HTR-8/SVneo (cell line): ENCODE measurements around the gene RSAD2.

ENCODE experiments used
- DNase-seq: peaks from one replicate; pipeline ENCODE4 v3.0.0; 2011; ENCODE audit warnings: low spot score, mixed read lengths; ENCODE audit not compliant: insufficient read length
- FAIRE-seq: peaks from 2 replicates; lab custom pipeline; 2011; peaks lifted over from hg19 to GRCh38; lab: Jason Lieb, UNC

Gene RSAD2

DNA sequence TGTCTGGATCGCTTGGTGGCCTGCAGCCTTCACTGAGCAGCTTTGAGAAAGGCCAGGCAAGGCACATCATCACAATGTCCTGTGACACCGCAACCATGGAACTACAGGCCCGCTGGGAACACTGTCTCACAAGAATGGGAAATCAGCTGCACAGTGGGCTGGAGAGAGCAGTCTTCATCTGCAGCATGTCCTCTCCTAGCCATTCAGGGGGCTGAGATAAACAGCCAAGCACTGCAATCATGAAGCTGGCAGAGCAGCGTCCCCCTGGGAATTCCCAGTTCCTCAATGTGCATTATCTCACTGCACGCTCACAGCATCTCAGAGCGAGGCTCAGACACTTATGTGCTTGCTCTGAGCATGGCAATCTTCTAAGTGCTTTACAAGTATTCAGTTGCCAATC is 13.8 kb upstream of the RSAD2 start:
- no peak for FAIRE-seq

DNA sequence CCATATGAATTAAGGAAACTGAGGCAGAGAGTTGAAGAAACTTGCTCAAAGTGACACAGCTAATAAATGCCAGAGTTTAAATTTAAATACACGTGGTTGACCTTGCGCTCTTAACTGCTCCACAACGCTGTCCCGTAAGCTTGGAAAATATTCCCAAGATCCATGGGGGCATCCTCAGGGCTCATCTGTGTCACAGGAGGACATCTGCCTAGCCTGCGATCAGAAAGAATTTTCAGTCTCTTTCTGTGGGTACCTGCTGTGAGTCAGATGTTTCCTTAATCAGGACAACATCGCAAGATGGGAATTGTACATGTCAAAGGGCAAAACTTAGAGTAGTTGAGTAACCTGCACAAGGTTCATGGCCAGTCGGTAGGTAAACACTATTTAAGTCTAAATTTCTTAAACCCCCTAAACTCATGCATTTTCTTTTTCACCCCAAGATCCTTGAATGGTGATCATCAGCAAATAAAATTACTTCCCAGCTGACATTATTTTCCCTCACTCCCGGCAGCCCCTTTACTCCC is 13.3 kb upstream of the RSAD2 start:
- FAIRE-seq (no peak), DNase-seq (no peak)

More for the DNA sequence above, 13.8 kb upstream of the RSAD2 start:
- no peak for DNase-seq

DNA sequence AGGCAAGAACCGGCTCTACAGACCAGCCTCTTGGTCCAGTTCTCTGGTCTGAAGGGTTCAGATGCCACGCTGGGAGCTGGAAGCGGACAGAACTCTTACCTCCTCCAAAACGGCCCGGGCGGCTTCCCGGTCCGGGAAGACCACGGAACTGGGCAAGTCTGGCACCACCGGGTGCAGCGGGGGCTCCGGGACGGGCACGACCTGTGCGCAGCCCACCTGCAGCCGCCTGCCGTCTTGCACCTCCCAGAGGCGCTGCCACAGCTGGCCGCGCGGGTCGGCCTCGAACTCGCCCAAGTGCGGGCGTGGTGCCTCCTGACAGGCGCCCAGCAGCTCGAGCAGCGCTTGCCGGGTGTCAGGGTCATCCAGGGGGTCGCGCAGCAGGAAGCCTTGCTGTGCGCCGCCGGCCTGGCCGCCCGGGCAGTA is 12.6 kb upstream of the RSAD2 start:
- FAIRE-seq, result no peak
- DNase-seq, result no peak

DNA sequence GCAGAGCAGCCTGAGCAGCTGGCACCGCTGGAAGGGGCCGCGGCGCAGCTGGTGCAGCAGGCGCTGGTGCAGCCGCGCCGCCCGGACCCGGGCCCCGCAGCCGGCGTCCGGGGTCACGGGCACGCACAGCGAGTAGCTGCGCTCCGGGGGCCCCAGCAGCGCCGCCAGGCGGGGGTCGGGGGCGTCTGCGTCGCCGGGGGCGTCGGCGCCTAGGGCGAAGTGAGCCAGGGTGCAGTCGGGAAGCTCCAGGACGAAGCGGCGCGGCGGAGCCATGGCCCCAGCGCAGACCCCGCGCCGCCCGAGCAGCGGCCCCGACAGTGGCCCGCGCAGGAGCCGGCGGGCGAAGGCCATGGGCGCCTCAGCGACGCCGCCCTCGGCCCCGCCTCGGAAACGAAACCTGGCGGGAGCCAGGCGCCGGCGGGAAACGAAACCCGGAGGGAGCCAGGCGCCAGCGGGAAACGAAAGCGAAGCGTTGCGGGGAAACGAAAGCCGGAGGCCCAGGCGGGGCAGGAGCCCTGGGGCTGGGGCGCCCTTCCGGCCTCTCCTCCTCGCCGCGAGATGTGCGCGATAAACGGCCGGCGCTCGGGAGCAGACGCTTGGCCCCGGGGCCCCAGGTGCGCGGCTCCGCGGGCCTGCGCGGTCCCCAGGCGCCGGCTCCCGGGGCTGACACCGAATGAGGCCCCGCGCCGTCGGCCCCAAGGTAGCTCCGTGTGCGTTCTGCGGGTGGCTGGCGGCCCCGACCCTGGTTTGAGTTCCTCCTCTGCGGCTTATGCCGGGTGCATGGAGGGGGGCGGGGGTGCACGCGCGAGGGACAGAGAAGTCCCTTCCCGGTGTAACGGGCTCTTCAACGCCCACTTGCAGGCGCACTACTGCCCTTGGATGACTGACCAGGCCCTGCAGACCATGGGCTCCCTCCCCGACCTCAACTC is 12.0 kb upstream of the RSAD2 start, which contains the start of gene CMPK2:
CMPK2 (minus strand) TSS at position 562 of the 929 bp plus-strand sequence; CDS start at position 351, 211 bp downstream.
- DNase-seq, result no peak
- no peak for FAIRE-seq

DNA sequence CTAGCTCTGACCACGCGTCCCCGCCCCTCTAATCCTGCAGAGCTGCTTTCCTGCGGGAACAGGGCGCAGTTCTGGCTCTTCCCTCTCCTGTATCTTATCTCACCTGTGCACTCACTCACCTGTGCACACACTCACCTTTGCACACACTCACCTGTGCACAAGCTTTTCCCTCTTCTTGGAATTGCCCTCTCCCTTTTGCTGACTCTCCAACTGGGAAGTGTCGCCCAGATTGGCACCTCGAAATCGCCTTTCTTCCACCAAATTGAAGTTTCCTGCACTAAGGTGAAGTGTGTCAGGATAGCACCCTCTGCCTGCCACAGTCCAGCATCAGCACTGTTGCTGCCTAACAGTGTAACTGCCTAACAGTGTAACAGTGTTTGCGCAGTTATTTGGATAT is 11.3 kb upstream of the RSAD2 start:
- FAIRE-seq, result no peak
- DNase-seq, result no peak

DNA sequence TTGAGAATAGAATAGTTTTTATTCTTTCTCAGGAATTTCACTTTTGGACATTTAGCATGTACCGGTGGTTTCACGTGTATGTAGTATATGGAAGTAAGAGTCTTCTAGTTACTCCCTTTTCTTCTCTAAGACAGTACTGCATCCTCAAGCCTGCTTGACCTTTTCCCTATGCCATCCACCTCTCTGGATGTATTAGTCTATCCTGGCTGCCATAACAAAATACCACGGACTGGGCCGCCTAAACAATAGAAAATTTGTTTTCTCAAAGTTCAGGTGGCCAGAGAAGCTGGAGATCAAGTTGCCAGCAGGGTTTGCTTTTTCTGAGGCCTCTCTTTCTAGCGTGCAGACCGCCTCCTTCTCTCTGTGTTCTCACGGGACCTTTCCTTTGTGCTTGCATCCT is 10.6 kb upstream of the RSAD2 start:
- no peak for DNase-seq

DNA sequence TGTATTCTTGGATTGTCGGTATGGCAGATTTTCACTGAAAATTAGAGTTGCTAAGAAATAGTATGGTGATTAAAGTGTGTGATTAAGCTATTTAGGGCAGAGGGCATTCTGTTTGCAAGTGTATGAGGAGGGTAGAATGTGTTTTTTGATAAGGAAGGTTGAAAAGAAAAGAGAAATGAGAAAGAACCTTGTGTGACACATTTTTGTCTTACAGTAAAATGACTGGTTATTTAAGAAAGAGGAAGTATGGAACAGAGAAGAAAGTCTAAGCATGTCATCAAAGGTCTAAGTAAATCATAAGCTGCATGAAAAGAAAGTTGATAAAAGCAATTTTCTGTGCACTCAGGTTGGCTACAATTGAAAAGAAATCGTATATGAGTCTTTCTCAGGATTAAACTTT is 5.2 kb upstream of the RSAD2 start:
- DNase-seq (no peak), FAIRE-seq (no peak)

More for the DNA sequence above, 10.6 kb upstream of the RSAD2 start:
- no peak for FAIRE-seq

DNA sequence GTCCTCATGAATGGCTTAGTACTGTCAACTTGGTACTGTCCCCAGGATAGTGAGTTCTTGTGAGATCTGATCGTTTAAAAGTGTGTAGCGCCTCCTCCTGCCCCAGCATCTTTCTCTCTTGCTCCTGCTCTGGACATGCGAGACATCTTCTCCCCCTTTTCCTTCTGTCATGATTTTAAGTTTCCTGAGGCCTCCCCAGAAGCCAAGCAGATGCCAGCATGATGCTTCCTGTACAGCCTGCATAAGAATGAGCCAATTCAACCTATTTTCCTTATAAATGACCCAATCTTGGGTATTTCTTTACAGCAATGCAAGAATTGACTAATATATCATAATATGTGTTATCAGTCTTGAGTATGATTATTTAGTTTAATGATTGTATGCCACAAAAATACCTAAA is 3.5 kb upstream of the RSAD2 start:
- FAIRE-seq, result no peak
- DNase-seq, result no peak

DNA sequence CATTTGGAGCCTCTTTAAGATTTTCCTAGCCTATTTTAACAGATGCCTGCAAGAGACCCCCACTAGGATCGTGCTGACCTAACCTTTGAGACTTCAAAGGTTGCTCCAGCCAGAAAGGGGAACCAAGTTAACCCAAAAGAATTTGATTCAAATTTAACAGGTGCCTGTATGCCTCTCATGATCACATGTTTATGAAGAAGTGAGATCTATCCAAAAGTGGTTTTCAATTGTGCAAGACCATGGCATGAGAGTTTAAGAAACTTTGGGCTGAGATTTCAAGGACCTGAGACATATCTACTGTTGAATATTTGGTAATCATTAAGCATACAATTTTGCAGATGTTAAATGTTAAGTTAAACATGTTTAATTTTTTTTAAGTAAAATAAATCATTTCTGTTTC is 1.3 kb upstream of the RSAD2 start:
- DNase-seq (no peak), FAIRE-seq (no peak)

DNA sequence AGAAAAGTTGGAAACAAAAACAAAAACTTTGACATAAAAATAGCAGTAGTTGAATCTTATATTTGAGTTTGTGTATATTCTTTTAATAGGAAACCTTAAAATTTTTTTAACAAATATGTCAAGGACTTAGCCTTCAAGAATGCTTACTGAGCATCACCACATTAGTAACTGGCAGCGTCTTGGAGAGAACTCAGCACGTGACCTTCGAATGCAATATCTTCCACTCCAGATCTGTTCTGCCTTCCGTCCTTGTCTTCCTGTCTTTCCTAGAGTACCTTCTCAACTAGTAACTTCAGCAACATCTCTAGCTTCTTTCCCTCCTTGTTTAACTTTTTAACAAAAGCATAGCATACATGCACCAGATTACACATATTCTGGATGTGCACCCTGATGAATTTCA is 972 bp downstream of the RSAD2 start:
- no peak for FAIRE-seq
- no peak for DNase-seq

DNA sequence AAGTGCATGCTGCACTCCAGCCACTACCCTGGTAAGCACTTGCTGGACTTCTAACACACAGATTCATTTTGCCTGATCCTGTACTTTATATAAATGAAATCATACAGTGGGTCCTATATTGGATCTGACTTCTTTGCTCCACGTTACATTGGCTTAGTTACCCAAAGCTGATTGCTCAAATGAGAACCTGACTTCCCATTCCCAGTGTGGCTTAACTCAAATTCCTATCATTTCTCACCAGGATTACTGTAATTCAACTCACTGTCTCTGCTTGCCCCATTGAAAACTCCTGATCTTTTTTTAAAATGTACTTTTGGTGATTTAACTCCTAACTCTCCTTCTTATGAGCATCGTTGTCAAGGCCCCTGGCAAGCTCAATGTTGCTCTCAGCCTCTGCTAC is 1.4 kb downstream of the RSAD2 start:
- no peak for FAIRE-seq
- DNase-seq, result no peak

DNA sequence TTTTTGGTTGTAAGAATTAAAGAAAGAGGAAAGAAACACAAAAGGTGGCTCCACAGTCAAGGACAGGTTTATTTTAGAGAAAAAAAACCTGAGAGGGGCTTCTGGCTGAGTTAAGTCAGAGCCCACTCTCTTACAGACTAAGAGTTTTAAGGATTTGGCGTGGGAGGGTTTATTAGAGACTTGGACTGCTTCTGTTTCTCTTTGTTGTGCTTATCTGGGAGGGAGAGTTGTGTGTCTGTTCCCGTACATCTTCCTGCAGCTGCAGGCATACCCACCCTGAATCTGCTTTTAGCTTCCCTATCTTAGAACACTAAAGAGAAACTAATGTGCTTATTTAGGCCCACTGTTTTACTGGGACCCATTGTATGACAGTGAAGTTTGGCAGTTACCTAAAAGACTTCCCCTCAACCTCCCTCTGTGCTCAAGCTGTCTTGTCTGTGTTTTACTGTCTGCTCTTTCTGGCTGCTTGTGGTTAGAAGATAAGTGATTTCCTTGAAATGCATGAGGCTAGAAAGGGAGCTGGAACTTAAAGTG is 2.7 kb downstream of the RSAD2 start:
- no peak for FAIRE-seq
- DNase-seq, result no peak

DNA sequence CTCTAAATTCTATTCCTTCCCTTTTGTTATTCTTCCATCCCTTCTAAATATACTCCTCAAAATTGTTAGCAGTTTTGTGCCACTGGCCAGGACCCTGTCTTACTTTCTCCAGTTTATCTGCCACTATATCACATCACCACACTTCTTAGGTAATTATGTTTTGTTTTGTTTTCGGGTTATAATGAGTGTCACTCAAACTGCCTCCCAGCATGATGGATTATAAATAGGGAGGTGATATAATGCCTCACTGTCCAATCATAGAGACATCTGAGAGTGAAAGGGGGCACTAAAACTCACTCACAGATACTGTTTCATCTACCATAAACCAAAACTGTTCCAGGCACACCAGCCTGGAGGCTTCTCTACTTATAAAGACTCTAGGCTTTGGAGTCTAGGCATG is 3.5 kb downstream of the RSAD2 start:
- DNase-seq (no peak), FAIRE-seq (no peak)

DNA sequence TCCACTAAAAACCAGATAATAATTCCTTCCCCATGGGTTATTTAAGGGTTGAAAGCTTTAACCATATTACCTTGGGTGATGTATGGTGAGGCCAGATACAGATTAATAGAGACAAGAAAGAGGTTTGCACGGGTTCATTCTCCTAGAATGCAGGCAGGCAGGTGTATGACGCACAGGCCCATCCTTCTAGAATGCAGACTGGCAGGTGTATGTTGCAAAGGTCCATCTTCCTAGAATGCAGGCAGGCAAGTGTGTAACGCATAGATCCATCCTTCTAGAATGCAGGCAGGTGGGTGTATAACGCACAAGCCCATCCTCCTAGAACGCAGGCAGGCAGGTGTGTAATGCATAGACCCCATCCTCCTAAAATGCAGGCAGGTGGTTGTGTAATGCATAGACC is 3.9 kb downstream of the RSAD2 start:
- no peak for FAIRE-seq
- DNase-seq, result no peak

DNA sequence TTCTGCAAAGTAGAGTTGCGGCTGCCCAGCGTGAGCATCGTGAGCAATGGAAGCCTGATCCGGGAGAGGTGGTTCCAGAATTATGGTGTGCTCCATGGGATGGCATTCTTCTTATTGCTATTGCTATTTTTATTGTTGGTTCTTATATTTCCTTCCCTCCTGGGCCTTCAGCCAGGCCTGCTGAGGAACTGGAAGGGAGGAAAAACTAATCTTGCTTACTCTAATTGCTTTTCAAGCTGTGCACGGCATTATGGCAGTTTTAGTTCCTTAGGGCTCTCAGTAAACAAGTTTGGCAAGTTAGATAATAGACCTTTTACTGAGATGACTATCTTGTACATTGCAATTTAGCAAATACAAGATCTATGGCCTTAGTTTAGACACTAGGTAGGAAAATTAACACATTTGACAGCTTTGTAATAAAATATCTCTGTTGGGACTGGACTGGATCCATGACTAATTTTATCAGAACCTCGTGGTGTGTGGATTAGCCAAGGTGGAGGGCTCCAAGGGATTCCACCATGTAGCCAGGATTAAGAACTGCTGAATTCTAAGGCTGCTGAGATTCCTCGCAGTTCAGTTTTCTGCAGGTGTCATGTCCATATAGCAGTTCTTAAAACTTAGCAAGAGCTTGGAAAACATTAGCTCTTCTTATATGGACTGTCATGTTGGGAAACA is 6.0 kb downstream of the RSAD2 start:
- DNase-seq (no peak), FAIRE-seq (no peak)

DNA sequence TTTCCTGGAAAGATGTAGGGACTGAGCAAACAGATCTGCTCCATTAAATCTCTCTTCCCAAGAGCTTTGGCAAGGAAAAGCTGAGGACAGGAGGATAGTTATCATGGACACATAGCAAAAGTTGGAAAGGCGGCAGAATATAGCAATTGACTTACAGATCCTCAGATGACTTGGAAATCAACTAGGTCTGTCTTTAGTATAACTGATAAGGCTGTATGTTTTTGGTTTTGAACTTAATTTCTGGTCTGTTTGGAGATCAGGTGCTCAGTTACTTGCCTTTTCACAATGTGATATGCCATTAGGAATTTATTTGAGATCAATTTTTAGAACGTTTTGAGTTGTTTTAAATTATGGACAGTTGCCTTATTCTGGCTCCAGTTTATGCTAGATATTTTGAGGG is 8.0 kb downstream of the RSAD2 start:
- no peak for FAIRE-seq
- no peak for DNase-seq

DNA sequence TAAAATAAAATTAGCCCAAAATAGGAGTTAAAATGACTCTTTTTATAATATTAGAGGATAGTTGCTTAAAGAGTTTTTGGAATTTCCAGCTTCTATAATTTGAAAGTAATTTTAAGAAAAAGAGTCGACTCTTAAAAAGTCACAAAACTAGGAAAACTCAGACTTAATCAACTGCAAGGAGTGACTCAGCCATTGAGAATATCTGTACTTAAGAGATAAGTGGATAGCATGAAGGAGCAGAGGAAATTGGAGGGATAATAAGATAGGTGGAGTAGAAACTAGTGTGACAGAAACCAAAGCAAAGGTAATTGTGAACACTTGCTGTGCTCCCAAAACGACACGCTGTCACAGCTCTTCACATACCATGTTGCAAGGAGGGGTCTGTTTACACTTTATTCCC is 8.4 kb downstream of the RSAD2 start:
- FAIRE-seq (no peak), DNase-seq (no peak)

DNA sequence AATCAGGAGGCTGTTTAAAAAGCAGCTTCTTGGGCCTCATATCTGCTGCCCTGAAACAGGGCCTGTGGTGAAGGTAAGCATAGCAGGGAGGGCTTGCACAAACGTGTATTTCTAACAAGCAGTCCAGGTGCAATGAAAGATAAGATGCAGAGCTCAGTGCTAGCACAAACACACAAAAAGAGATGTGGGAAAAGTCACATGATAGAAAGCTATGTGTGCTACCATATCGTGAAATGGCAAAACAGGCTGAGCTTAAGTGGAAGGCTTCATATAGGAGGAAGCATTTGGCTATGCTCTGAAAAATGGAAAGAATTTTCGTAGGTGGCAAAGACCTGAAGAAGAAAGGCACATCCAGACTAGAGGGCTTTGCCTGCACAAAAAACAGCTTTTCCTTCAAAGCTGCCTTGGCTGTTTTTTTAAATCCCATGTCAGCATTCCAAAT is 10.2 kb downstream of the RSAD2 start:
- DNase-seq (no peak), FAIRE-seq (no peak)

DNA sequence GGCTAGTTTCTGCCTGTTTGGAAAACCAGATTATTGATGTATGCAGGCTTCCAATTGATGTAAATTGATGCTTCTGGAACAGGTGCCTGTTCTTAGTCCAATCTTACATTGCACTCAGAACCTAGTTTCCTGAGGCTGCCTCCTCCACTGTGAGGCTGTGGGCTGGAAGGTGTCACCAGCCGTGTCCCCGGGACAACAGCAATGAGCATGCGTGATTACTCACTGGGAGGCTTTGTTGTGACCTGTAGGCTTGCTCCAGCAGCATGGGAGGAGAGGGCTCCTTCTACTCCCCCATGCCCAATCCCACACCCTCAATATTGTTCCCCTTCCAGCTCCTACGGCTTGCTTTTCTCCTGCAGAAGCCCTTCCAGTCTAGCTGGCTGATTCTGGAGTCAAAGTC is 11.1 kb downstream of the RSAD2 start:
- DNase-seq, result no peak
- no peak for FAIRE-seq

DNA sequence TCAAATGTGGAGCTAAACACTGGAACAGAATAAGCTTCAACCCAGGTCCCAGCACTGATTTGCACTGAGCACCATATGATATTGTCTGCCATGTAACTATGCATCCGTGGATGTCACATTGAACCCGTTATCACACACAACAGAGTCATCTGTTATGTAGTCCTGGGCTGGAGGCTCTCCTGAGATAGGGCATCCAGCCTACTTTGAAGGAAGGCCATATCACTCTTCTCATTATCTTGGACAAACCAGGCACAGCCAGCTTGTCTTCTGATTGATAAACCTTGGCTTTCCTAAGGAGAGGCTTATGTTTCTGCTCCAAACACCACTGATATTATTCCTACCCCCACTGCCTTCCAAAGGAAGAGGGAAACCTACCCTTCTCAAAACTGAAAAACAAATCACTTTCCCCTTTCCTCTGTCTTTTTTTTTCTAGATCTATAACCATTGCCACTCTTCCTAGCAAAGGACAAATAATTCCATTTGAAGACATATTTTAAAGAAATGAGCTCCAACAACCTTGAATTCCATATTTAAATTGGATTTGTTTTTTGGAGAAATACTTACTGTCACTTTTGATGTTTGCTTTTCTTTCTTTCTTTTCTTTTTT is 16.4 kb downstream of the RSAD2 start:
- no peak for FAIRE-seq
- no peak for DNase-seq
